ENCODE measurements around the gene AGPAT4.
"Not testable (repeated sequence)": the region's sequence is repeated elsewhere in the genome, so short reads cannot be mapped to it uniquely, and the experiment has no call there.

The AGPAT4 gene, protein sequence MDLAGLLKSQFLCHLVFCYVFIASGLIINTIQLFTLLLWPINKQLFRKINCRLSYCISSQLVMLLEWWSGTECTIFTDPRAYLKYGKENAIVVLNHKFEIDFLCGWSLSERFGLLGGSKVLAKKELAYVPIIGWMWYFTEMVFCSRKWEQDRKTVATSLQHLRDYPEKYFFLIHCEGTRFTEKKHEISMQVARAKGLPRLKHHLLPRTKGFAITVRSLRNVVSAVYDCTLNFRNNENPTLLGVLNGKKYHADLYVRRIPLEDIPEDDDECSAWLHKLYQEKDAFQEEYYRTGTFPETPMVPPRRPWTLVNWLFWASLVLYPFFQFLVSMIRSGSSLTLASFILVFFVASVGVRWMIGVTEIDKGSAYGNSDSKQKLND

DNA sequence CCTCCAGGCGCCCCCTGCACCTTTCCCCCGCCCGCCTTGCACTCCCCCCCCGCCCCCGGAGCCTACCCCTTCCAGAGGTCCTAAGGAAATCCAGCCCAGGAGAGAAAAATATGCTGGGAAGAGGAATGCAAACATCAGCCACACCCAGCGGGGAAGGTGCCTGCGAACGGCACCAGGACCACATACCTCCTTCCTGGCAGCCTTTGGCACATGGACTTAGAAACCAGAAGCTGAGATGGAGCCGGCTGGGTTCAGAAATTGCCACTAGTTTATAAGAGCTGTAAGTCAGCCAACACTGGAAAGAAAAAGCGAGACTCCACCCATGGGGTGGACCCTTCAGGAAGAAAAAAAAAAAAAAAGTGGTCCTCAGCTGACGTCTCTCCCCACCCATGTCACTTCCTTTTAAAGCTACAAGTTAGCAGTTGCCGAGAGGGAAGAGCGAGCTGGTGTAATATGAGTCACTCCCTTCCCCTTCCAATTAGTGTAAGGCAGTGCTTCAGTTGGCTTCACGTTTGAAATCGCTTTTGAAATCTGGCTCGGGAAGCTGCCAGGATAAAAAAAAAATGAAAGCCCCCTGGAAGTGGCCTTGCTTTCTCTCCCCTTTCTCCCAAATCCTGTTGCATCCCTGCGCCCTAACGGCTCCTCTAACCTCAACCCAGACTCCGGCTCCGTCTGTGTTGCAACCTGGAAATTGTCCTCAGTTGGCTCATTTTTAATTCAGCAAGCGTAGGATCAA, at the start of gene AGPAT4:
Gene AGPAT4, minus strand, starts transcription at position 310 of the 736 bp plus-strand sequence. CDS start 41,848 bp downstream, outside the sequence.
- peak within 1 kb of the TSS; percentile 15 to 86 (median 75) for H3K27ac ChIP-seq
- H3K4me3 ChIP-seq, result peak within 1 kb of the TSS; percentile 45 to 83 (median 66)

DNA sequence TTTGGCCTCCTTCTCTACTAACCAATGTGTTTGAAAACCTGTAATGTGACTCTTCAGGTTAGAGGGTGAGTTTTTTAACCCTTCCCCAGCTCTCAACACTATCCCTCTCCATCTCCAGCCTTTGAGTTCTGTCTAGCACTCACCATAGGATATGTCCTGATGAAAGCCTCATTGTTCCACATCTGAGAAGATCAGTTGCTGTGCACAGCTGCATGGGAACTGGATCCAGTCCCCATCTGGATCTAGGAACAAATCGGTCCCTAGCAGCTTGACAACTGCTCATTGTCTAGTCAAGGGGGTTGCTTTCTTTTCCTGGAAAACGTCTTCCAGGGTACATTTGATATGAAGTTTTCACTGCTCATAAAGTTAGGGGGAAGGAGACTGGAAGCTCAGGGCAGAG, 45.4 kb upstream of the AGPAT4 start:
- Histone ChIP-seq H3K4me3 (no peak overlapping the region), H3K27ac (no peak overlapping the region)

DNA sequence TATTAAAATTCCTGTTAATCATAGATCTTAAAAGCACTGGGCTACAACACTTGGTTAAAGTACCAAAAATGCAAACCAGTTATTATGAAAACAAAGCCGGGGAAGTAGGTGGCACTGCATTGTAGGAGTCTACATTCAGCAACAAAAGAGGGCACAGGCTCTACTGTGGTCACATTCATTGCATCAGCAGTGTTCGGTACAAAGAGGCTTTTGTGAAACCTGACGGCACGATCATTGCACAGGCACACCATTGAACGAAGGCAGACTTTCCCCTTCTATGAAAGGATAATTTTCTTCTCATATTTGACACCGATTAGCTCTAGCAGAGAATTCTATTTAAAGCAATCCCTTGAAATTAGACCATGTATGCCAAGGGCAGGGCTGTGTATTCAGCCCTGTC, 44.6 kb upstream of the AGPAT4 start:
- Histone ChIP-seq H3K27ac (no peak overlapping the region), H3K4me3 (no peak overlapping the region)

DNA sequence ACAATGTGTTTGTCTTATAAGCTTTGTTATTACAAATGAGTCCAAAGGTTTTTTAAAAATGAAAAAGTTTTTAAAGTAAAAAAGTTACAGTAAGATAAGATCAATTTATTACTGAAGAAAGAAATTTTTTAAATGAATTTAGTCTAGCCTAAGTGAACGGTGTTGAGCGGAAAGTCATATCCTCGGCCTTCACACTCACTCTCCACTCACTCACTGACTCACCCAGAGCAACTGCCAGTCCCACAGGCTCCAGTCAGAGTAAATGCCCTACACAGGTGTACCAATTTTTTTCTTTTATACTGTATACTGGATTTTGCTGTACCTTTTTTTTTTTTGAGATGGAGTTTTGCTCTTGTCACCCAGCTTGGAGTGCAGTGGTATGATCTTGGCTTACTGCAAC, 42.7 kb upstream of the AGPAT4 start:
- no peak overlapping the region for H3K4me3 ChIP-seq

DNA sequence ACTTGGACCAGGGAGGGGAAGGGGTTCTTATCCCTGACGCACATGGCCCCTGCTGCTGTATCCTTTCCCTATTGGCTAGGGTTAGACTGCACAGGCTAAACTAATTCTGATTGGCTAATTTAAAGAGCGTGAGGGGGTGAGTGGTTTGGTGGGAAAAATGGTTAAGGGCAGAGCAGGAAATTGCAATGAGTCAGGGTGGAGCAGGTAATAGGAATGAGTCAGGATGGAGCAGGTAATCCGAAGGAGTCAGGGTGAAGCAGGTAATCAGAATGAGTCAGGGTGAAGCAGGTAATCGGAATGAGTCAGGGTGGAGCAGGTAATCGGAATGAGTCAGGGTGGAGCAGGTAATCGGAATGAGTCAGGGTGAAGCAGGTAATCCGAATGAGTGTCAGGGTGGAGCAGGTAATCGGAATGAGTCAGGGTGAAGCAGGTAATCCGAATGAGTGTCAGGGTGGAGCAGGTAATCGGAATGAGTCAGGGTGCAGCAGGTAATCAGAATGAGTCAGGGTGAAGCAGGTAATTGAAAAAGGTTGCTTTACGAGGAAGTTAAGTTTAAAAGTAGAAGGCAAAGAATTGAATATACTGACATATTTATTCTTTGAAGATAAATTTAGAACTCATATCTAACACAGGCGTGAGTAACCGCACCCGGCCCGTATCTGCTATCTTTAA, 41.5 kb upstream of the AGPAT4 start:
- not testable (repeated sequence) for H3K4me3 ChIP-seq, H3K27ac ChIP-seq

More for the DNA sequence above, 42.7 kb upstream of the AGPAT4 start:
- H3K27ac ChIP-seq, result no peak overlapping the region

DNA sequence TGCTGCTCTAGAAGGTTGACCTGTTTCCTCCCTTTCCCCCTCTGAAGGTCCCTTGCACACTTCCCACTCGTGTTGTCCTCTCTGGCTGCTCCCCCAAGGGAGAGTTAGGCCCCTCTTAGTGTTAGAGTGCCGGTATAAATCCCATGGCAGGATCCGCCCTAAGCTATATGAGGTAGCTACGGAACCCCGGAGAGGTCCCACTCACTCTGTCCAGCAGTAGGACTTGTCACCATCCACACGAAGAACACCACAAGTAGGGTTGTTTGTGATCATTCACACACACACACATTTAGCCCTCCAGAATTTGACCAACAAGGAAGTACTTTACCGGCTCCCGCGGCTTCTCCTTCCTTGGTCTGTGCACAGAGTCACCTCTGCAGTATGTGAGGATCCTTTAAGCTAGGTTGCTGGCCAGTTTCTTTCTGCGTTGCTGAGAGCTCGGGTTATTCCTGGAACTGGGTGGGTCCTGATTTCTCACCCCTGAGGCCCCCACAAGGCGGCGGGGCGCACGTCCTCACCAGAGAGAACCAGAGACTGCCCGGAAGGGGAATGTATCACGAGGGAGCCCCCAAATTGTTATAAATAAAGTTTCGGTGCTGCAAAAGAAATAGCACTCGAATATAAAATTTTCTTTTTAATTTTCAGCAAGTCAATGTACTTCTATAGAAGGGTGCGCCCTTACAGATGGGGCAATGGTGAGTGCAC, 40.8 kb upstream of the AGPAT4 start:
- not testable (repeated sequence) for H3K27ac ChIP-seq, H3K4me3 ChIP-seq

DNA sequence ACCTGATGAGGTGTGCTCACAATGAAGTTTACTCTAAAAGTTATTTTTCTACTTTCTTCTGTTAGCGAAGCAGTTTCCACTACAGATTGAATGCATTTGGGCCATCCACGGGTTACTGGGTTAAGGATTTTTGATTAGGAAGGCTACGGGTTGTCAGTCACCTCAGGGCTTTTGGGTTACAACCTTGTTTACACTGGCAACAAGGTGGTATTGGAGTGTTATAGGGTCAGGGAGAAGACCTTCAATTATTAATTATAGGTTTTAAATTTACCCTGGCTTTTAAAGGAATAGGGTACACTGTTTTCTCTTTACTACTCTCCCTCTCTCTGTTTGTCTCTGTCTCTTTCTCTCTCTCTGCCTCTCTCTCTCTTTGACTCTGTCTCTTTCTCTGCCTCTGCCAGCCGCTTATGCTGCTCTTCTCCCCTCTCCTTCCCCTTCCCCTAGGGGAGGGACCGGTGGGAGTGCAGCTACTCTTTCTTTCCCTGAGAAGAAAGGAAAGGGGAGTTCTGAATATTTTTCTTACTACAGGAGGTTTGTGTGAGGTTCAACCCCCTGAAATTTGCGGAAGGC, 40.2 kb upstream of the AGPAT4 start:
- Histone ChIP-seq H3K27ac (no peak overlapping the region), H3K4me3 (no peak overlapping the region)

DNA sequence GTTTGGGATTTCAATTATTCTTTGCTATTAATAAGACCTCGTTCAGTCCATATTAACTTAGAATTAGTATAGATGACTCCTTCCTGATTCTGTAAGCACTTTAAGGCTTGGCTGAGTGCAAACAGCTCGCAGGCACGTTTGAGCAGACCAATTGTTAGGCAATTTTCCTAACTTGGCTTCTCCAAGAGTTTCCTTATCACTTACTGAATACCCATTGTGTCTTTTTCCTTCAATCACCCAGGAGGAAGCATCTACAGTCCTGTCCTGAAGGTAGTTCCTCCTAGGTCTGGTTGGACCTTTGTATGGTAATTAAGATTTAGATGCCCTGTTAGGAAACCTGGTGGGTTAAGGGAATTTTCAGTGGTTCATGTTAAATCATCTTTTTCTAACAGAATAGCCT, 39.6 kb upstream of the AGPAT4 start:
- H3K27ac ChIP-seq, H3K4me3 ChIP-seq: not testable (repeated sequence)

DNA sequence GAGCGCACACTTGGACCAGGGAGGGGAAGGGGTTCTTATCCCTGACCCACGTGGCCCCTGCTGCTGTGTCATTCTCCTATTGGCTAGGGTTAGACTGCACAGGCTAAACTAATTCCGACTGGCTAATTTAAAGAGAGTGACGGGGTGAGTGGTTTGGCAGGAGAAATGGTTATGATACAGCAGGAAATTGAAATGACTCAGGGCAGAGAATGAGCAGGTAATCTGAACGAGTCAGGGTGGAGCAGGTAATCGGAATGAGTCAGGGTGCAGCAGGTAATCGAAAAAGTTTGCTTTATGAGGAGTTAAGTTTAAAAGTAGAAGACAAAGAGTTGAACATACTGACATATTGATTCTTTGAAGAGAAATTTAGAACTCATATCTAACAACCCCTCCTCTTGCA, 35.9 kb upstream of the AGPAT4 start:
- H3K4me3 ChIP-seq, H3K27ac ChIP-seq: not testable (repeated sequence)

DNA sequence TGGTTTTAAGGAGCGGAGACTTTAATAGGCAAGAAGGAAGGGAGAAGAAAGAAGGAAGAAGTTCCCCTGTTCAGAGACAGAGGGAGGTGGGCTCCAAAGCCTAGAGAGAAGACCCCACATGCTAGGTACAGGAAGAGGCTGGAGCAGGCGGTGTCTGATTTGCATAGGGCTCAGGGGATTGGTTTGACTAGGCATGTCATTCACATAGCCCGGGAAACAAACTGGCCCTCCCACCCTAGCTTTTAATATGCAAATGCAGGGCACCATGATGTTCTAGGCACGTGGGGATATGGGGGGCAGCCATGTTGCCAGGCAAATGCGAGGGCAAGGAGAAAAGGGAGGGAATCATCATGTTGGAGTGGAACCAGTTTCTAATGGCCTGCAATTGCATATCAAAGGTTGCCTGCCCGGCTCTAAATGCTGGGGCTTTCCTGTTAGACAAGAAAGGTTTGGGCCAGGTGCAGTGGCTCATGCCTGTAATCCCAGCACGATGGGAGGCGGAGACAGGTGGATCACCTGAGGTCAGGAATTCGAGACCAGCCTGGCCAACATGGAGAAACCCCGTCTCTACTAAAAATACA, 34.3 kb upstream of the AGPAT4 start:
- no peak overlapping the region for H3K27ac ChIP-seq
- no peak overlapping the region for H3K4me3 ChIP-seq

DNA sequence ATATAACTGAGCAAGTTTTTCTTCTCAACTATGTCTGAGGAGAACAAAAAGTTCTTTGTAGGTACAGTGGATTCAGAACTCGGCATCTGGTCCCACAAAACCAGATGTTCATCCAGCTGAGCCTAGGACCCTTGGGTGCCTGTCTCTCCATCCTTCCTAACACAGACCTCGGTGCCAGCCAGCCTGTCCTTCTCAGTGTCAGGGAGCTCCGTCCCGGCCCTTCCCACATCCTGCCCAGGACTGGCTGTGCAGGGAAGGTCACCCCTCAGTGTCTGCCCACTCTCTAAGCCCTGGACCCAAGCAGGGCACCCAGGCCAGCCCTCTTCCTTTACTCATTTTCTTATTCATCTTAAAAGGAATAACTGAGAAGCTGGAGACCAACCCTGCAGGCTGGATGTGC, 32.0 kb upstream of the AGPAT4 start:
- Histone ChIP-seq H3K4me3 (no peak overlapping the region), H3K27ac (no peak overlapping the region)

DNA sequence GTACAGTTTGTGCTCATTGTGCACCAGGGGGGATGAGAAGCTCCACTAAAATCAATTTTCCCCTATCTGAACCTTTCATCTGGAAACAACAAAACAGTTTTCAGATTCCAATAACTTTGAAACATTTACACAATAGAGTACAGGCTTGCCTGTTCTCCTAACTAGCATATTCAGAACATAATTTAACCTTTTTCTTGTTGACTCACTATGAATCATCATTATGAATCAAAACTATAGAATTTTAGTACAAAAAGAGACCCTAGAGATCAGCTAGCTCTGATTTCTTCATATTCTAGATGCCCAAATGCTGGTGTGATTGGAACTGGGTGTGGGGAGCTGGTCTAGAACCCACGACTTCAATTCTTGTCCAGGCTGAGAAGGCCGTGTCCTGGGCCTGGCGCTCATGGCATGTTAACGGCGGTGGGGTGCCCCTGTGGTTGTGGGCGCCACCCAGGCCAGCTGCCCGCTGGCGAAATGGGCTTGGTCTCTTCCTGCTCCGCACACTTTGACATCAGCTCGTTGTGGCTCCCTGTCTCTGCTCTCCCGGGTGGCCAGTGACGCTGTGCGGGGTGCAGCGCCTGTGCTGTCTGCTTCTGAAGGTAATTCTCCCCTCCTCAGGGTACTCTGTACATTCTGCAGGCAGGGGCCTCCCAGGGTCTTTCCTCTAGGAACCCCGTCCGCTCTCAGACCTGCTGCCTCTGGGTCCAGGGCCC, 29.9 kb upstream of the AGPAT4 start:
- Histone ChIP-seq H3K4me3 (no peak overlapping the region), H3K27ac (no peak overlapping the region)

DNA sequence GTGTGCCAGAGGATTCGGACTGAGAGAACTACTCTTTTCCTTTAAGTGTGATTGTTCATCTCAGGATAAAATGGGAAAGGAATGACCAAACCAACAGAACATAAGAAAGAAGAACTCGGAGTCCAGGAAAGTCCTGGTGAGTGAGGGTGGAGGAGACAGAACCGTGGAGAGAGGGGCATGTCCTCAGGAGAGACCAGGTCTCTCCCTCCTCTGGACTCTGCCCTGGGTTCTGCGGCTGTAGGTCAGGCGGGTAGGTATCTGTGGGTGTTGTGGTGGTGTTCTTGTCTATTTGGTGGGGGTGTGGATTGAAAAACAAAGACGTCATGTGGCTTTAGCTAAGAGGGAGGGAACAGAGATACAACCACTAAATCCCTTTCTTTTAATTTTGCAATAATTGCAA, 29.1 kb upstream of the AGPAT4 start:
- no peak overlapping the region for H3K4me3 ChIP-seq
- no peak overlapping the region for H3K27ac ChIP-seq

DNA sequence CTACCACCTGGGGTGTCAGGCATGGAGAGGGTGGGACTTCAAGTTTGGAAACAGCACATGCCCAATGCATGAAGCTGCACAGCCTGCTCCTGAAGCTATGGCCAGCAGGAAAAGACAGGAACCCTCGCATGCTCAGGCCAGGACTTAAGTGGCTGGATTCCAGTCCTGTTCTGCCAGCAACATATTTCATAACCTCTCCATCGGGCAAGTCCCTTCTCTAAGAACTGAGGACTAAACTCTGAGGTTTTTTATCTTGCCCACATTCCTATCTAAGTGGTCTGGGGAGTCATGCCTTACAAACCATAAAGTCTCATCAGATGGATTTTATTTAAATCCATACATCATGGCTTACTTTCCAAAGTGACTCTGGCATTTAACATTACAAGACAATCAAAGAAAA, 27.5 kb upstream of the AGPAT4 start:
- H3K4me3 ChIP-seq, result no peak overlapping the region
- no peak overlapping the region for H3K27ac ChIP-seq

DNA sequence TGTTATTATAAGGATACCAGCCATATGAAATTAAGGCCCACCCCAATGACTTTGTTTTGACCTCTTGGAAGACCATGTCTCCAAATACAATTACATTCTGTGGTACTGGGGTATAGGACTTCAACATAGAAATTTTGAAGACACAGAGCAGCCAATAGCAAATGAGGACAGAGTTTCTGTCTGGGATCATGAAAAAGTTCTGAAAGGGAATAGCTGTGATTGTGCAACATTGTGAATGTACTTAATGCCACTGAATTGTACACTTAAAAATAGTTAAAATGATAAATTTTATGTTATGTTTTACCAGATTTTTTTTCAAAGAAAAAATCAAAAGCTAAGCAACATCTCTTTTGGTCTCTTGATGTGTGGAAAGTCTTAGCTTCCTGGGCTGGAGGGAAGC, 27.0 kb upstream of the AGPAT4 start:
- H3K27ac ChIP-seq, result no peak overlapping the region
- no peak overlapping the region for H3K4me3 ChIP-seq

DNA sequence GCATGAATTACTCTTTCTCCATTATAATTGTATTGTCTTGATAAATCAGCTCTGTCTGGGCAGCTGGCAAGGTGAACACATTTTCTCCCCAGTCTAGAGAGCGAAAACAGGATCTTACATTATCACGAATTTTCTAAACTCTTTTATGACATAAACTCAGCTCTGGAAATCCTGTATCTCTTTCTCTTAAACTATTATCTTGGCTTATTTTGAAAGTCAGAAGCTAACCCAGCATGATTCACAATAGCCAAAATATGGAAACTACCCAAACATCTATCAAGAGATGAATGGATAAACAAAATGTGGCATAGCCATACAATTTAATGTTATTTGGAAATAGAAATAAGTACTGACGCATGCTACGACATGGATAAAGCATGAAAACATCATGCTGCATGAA, 25.9 kb upstream of the AGPAT4 start:
- no peak overlapping the region for H3K27ac ChIP-seq

DNA sequence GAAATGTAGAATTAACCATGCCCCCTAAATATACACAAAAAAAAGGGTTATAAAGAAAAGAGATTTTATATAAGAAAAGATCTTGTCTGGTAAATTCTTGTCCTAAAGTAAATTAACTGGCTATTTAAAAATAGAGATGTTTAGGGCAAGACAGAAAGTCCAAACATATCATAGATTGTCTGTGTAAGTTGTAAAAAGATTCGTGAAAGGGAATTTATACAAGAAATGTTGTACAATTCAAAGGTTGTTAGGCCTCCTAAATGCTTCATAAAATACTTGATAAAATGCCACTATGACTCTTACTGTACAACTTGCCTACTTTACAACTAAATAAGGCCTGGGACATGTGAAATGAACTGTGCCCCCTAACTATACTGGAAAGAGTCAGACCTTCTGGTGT, 21.9 kb upstream of the AGPAT4 start:
- H3K4me3 ChIP-seq, result no peak overlapping the region
- no peak overlapping the region for H3K27ac ChIP-seq

More for the DNA sequence above, 25.9 kb upstream of the AGPAT4 start:
- no peak overlapping the region for H3K4me3 ChIP-seq

DNA sequence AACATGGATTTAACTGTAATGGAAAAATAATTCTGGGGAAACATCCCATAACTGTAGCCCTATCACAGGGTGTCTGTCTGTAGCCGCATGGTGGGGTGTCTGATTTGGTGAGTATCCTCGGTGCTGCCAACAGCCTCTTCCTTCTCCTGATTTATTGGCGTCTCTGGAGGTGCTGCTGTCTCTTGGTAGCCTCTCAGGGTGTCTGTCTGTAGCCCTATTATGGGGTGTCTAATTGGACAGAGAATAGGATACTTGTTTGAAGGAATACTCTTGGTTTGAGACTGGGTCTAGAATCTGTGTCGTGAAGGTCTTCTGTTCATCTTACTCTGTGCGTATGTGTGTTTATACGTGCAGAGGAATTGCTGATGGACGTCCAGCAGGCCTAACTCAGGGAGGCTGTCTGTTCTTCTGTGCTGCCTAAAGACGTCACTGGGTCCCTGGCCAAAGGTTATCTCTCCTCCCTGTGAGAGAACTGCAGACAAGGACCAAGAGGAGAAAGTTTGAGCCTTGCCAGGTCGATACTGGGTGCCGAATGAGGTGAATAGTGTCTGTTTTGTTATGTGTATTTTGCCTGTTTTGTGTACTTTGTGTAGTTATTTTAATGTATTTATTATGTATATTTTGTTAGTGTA, 18.9 kb upstream of the AGPAT4 start:
- Histone ChIP-seq H3K4me3 (no peak overlapping the region), H3K27ac (no peak overlapping the region)

All from skin epidermis (tissue), 12 donors.